ENCODE data around the gene PRSS21.

PRSS21 gene

DNA sequence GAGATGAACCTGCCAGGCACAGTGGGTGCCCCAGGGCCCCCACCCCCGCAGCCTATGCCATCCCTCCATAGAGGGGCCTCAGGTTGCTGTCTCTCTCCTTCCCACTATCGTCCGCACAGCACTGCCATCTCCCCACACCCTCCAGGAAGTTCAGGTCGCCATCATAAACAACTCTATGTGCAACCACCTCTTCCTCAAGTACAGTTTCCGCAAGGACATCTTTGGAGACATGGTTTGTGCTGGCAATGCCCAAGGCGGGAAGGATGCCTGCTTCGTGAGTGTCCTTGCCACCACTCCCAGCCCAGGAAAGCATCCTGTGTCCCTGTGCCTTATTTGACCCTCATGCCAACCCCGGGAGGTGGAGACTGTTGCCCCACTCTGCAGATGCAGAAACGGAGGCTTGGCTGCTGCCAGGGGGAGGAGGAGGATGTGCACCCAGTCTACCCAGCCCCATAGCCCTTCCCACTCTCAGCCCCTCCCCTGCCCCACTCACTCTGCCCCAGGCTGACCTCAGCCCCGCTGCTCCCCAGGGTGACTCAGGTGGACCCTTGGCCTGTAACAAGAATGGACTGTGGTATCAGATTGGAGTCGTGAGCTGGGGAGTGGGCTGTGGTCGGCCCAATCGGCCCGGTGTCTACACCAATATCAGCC lies 3.9 kb downstream of the PRSS21 start:
- H3K79me2 ChIP-seq (ENCODE audit: control insufficient read depth, insufficient read depth, low read length) = no peaks in the 10 kb centered on the region

GRCh38 chr16:2821487-2822157 lies 4.6 kb downstream of the PRSS21 start:
- Histone ChIP-seq H3K4me3 (ENCODE audit: low read length) (no peak overlapping the region), H3K18ac (ENCODE audit: low read length) (no peak overlapping the region), H2AK5ac (ENCODE audit: low read length) (no peak overlapping the region), H3K27me3 (ENCODE audit: insufficient read depth, low read length, poor library complexity) (no peaks in the 10 kb centered on the region), H4K8ac (ENCODE audit: low read depth, low read length) (no peak overlapping the region), H2BK120ac (ENCODE audit: low read depth, low read length) (no peak overlapping the region), H4K5ac (ENCODE audit: low read length) (no peak overlapping the region), H3K56ac (ENCODE audit: low read length) (no peak overlapping the region), H3K27ac (ENCODE audit: low read depth, low read length) (no peak overlapping the region), H3K9ac (ENCODE audit: low read length) (no peak overlapping the region), H3K36me3 (ENCODE audit: control insufficient read depth, insufficient read depth, low read length) (no peaks in the 10 kb centered on the region), H3K4ac (ENCODE audit: low read depth, low read length) (no peak overlapping the region), H3K23ac (ENCODE audit: low read length) (no peak overlapping the region), H2BK5ac (ENCODE audit: low read length) (no peak overlapping the region), H2BK15ac (replicated peaks; ENCODE audit: low read depth) (no peak overlapping the region), H3K79me2 (ENCODE audit: control insufficient read depth, insufficient read depth, low read length) (no peaks in the 10 kb centered on the region), H3K4me2 (ENCODE audit: low read length) (no peak overlapping the region), H3K79me1 (ENCODE audit: low read length) (no peaks in the 10 kb centered on the region), H3K4me1 (ENCODE audit: control insufficient read depth, low read depth, low read length) (no peaks in the 10 kb centered on the region)
- no peak for DNase-seq
- WGBS (ENCODE audit: extremely low coverage, insufficient coverage, low lambda C conversion rate) = no CpG with 5 or more reads among the region's 9 CpGs

More for the DNA sequence above, 3.9 kb downstream of the PRSS21 start:
- Histone ChIP-seq H3K56ac (ENCODE audit: low read length) (no peak overlapping the region), H2BK15ac (replicated peaks; ENCODE audit: low read depth) (no peak overlapping the region), H3K79me1 (ENCODE audit: low read length) (no peaks in the 10 kb centered on the region), H3K27me3 (ENCODE audit: insufficient read depth, low read length, poor library complexity) (no peaks in the 10 kb centered on the region), H3K27ac (ENCODE audit: low read depth, low read length) (no peak overlapping the region), H3K18ac (ENCODE audit: low read length) (no peak overlapping the region), H2AK5ac (ENCODE audit: low read length) (no peak overlapping the region), H3K4me3 (ENCODE audit: low read length) (no peak overlapping the region), H3K23ac (ENCODE audit: low read length) (no peak overlapping the region), H4K8ac (ENCODE audit: low read depth, low read length) (no peak overlapping the region), H3K36me3 (ENCODE audit: control insufficient read depth, insufficient read depth, low read length) (no peaks in the 10 kb centered on the region), H4K5ac (ENCODE audit: low read length) (no peak overlapping the region), H2BK120ac (ENCODE audit: low read depth, low read length) (no peak overlapping the region), H3K4ac (ENCODE audit: low read depth, low read length) (no peak overlapping the region), H3K4me1 (ENCODE audit: control insufficient read depth, low read depth, low read length) (no peaks in the 10 kb centered on the region), H3K9ac (ENCODE audit: low read length) (no peak overlapping the region), H3K4me2 (ENCODE audit: low read length) (no peak overlapping the region), H2BK5ac (ENCODE audit: low read length) (no peak overlapping the region)
- WGBS (ENCODE audit: extremely low coverage, insufficient coverage, low lambda C conversion rate) = no CpG with 5 or more reads among the region's 14 CpGs
- no peak for DNase-seq

DNA sequence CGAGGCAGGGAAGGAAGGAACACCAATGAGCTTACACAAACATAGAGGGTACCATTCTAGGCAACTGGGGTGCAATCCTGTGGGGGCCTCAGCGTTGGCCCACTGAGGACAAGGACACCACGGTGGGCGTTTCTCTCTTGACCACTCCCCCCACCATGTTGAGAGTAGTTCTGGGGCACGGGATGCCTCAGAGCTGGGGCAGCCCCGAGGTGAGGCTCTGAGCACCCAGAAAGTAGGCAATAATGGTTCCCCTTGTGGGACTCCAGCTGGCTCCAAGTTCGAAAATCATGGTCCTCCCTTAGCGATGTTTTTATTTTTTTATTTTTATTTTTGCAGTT lies 5.1 kb downstream of the PRSS21 start:
- Histone ChIP-seq H3K4me3 (ENCODE audit: low read length) (no peak overlapping the region), H3K36me3 (ENCODE audit: control insufficient read depth, insufficient read depth, low read length) (no peaks in the 10 kb centered on the region), H3K27ac (ENCODE audit: low read depth, low read length) (no peak overlapping the region), H3K79me1 (ENCODE audit: low read length) (no peaks in the 10 kb centered on the region), H2BK120ac (ENCODE audit: low read depth, low read length) (no peak overlapping the region), H3K4me2 (ENCODE audit: low read length) (no peak overlapping the region), H3K27me3 (ENCODE audit: insufficient read depth, low read length, poor library complexity) (no peaks in the 10 kb centered on the region), H2BK5ac (ENCODE audit: low read length) (no peak overlapping the region), H3K4me1 (ENCODE audit: control insufficient read depth, low read depth, low read length) (no peaks in the 10 kb centered on the region), H4K8ac (ENCODE audit: low read depth, low read length) (no peak overlapping the region), H2AK5ac (ENCODE audit: low read length) (no peak overlapping the region), H3K79me2 (ENCODE audit: control insufficient read depth, insufficient read depth, low read length) (no peaks in the 10 kb centered on the region), H3K56ac (ENCODE audit: low read length) (no peak overlapping the region), H4K5ac (ENCODE audit: low read length) (no peak overlapping the region), H3K18ac (ENCODE audit: low read length) (no peak overlapping the region), H2BK15ac (replicated peaks; ENCODE audit: low read depth) (no peak overlapping the region), H3K9ac (ENCODE audit: low read length) (no peak overlapping the region), H3K23ac (ENCODE audit: low read length) (no peak overlapping the region), H3K4ac (ENCODE audit: low read depth, low read length) (no peak overlapping the region)
- DNase-seq = no peak
- no CpG with 5 or more reads among the region's 8 CpGs for WGBS (ENCODE audit: extremely low coverage, insufficient coverage, low lambda C conversion rate)

GRCh38 chr16:2822496-2822895 lies 5.5 kb downstream of the PRSS21 start:
- H2AK5ac ChIP-seq (ENCODE audit: low read length) = no peak overlapping the region
- H3K27ac ChIP-seq (ENCODE audit: low read depth, low read length) = no peak overlapping the region
- no peak overlapping the region for H3K56ac ChIP-seq (ENCODE audit: low read length)
- no peaks in the 10 kb centered on the region for H3K4me1 ChIP-seq (ENCODE audit: control insufficient read depth, low read depth, low read length)
- no peak overlapping the region for H3K9ac ChIP-seq (ENCODE audit: low read length)
- H2BK120ac ChIP-seq (ENCODE audit: low read depth, low read length) = no peak overlapping the region
- no peak overlapping the region for H2BK15ac ChIP-seq (replicated peaks; ENCODE audit: low read depth)
- DNase-seq = no peak
- WGBS (ENCODE audit: extremely low coverage, insufficient coverage, low lambda C conversion rate) = no CpG with 5 or more reads among the region's 4 CpGs
- no peak overlapping the region for H3K4me2 ChIP-seq (ENCODE audit: low read length)
- H4K5ac ChIP-seq (ENCODE audit: low read length) = no peak overlapping the region
- H3K4ac ChIP-seq (ENCODE audit: low read depth, low read length) = no peak overlapping the region
- no peak overlapping the region for H4K8ac ChIP-seq (ENCODE audit: low read depth, low read length)
- H3K23ac ChIP-seq (ENCODE audit: low read length) = no peak overlapping the region
- H3K27me3 ChIP-seq (ENCODE audit: insufficient read depth, low read length, poor library complexity) = no peaks in the 10 kb centered on the region
- no peaks in the 10 kb centered on the region for H3K79me2 ChIP-seq (ENCODE audit: control insufficient read depth, insufficient read depth, low read length)
- H3K79me1 ChIP-seq (ENCODE audit: low read length) = no peaks in the 10 kb centered on the region
- H3K36me3 ChIP-seq (ENCODE audit: control insufficient read depth, insufficient read depth, low read length) = no peaks in the 10 kb centered on the region
- H3K4me3 ChIP-seq (ENCODE audit: low read length) = no peak overlapping the region
- no peak overlapping the region for H3K18ac ChIP-seq (ENCODE audit: low read length)
- no peak overlapping the region for H2BK5ac ChIP-seq (ENCODE audit: low read length)

DNA sequence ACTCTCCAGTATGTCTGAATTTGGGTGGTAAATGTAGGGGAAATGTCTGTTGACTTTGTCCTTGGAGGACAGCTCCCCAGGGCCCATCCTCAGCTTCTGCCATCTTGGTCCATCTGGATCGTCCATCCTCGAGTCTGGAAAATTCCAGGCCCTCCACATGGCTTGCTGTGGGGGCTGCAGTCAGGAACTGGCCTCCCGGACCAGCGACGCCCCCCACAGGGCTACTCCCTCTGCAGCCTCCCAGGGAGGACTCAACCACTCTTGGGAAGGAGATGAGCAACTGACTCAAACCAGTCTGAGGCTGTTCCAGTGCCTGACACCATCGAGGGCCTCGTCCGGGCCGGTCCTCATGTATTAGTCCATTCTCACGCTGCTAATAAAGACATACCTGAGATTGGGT lies 7.6 kb downstream of the PRSS21 start:
- Histone ChIP-seq H2BK120ac (ENCODE audit: low read depth, low read length) (no peak overlapping the region), H3K27ac (ENCODE audit: low read depth, low read length) (no peak overlapping the region), H2BK15ac (replicated peaks; ENCODE audit: low read depth) (no peak overlapping the region), H3K4me2 (ENCODE audit: low read length) (no peak overlapping the region), H3K9ac (ENCODE audit: low read length) (no peak overlapping the region), H2AK5ac (ENCODE audit: low read length) (no peak overlapping the region), H4K8ac (ENCODE audit: low read depth, low read length) (no peak overlapping the region), H3K18ac (ENCODE audit: low read length) (no peak overlapping the region), H2BK5ac (ENCODE audit: low read length) (no peak overlapping the region), H3K27me3 (ENCODE audit: insufficient read depth, low read length, poor library complexity) (no peaks in the 10 kb centered on the region), H3K4me3 (ENCODE audit: low read length) (no peak overlapping the region), H3K36me3 (ENCODE audit: control insufficient read depth, insufficient read depth, low read length) (no peaks in the 10 kb centered on the region), H3K79me2 (ENCODE audit: control insufficient read depth, insufficient read depth, low read length) (no peaks in the 10 kb centered on the region), H3K4ac (ENCODE audit: low read depth, low read length) (no peak overlapping the region), H3K56ac (ENCODE audit: low read length) (no peak overlapping the region), H3K4me1 (ENCODE audit: control insufficient read depth, low read depth, low read length) (no peaks in the 10 kb centered on the region), H3K23ac (ENCODE audit: low read length) (no peak overlapping the region), H3K79me1 (ENCODE audit: low read length) (no peaks in the 10 kb centered on the region), H4K5ac (ENCODE audit: low read length) (no peak overlapping the region)
- no CpG with 5 or more reads among the region's 10 CpGs for WGBS (ENCODE audit: extremely low coverage, insufficient coverage, low lambda C conversion rate)
- DNase-seq = no peak
